Stimulated activated CD8-positive, alpha-beta memory T cell treated with anti-CD3 and anti-CD28 coated beads, Interleukin-7, amount 100 ng/mL, for 4 hours (primary cell): ENCODE measurements around the gene ZNF385D.
"Not testable (repeated sequence)": the region's sequence is repeated elsewhere in the genome, so short reads cannot be mapped to it uniquely, and the experiment has no call there.

Experiments used
- DNase-seq, 2 donors: peaks; one replicate each; pipeline ENCODE4 v3.0.0-alpha.2; 2020; ENCODE audit warnings: low read depth in 2 of 2

Gene ZNF385D

DNA sequence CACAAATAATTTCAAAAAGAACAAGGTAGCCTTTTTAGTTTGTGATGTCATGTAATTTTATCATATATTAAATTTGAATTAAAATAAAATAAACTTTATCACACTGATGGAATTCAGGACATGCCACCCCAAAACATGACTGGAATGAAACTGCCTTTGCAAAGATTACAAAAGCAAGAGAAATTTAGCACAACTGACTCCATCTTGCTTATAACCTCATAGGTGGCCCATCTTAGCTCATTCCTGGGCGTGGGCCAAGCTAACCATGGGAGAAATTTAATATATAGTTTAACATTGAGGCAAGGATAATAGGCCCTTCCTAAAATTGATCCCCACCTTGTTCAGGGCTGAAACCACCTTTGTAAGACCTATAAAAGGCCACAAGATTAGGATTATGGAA lies 235.6 kb downstream of the ZNF385D start:
- no peak for DNase-seq

DNA sequence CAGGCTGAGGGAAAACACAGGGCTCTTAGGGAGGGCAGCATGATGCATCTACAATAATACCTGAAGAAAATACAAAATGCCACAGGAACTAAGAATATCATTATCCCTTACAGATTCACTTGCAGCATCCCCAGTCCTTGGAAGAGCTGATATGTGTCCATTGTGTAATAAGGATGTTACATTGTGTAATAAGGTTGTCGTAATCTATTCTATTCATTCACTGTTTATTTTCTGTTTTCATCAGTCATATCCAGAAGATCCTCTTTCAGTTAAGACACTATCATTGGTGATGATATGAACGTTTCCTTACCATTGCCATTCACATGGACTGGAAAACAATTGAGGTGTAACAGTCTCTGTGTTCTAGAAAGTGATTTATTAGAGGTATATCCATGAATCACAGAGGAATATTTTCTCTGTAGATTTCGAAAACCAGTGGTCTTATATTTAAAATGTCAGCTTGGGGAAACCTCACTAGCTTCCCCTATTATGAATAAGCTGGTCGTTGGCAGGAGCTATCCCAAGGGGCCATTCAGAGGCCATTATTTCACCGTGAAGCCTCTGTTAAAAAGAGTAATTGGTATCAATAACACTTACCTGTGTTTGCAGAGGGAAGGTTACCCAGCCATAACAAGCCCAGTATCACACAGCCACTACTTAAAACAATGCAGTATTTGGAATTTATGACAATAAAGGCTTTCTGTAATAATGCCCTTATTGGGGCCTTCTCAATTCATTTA lies 241.1 kb downstream of the ZNF385D start:
- DNase-seq: no peak

DNA sequence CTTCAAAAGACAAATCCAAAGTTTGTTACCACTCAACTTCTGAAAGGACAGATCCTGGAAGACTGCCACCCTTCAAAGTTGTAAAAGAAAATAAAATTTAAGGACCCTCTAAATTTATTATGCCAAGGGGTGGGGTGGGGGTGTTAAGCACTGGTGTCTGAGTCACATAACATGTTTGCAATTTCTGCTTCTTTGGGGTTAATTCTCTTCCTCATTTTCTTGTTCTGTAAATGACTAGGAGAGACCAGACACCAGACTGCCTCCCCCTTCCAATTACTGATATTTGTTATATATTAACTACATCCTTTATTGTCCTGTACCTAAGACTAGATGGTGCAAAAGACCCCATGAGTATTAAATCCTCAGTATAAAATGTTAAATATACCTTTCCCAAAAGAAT lies 242.8 kb downstream of the ZNF385D start:
- DNase-seq: no peak

DNA sequence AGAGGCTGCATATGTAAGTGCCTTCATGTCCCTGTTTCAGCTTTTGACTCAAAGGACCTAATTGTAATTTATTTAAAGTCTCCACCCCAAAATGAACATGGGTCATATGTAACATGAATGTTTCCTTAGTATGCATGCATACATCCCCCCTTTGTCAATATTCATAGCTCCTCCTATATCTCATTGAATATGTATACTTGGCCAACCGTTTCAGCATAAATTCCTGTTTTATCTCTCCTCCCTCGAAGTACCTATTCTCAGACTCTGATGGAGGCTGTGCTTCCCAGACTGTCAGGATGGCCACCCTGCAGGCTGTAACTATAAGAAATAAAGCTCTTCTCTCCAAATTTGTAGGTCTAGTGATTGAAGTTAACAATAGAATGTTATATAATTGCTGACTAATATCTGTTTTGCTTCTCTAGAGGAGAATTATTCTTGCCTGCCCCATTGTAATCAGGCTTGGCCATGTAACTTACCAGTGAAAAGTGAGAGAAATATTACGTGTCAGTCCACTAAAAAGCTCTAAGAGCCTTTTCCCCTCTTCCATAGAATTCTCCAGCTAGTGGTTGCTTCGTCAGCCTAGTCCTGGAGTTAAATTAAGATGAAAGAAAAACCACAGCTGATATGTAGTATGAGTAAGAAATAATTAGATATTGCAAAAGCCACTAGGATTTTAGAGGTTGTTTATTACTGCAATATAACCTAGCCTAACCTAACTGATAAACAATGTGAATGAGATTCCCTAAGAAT lies 245.1 kb downstream of the ZNF385D start:
- no peak for DNase-seq

DNA sequence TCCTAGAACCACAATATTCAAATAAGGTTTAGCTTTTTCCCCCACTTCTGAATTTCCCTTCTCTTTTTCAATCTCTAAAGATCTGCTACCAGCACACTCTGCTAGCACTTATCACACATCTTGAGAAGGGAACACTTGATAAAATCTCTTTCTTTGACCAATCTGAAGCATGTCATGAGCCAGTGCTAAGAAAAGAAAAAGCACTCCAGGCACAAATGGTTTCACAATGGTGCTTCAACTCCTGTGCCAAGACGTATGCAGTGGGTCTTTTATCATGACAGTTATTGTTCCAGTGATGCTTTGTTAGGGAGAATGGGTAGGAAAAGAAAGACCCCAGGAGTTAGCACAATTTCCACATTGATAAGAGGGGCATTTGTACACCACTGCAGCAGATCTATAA lies 248.4 kb downstream of the ZNF385D start:
- DNase-seq: no peak

DNA sequence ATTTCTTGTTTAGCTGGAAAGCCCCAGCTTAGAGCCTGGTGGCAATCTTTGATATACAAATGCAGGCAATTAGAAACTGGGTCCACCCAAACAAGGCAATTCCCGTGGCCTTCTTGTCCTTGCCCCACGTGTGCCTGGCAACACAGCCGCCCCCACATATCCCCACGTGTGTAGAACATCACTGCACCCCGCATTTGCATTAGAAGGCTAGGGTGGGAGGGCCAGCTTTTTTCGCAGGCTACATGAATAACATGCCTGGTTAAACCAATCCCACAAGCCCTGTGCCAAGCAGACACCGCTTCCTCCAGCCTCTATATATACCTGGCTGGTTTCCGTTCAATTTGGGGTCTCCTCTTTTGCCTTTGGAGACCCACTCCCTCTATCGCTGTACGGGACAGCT lies 250.2 kb downstream of the ZNF385D start:
- DNase-seq: no peak

DNA sequence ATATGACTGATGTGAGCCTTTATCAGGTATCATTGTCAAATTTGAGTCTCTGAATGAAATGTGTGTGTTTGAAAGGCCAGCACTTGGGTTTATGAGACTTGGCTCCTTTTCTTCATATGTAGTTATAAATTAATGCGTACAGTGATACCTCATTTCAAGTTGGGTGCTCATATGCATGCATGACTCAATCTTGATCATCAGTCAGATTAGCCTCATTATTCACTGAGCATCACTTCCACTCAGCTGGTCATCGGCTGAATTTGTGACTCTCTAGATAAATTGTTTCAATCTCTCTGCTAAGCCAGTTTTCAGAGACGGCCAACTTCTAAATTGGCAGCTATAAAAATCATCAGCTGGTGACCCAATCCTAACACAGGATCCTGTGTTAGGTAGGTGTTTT lies 260.3 kb downstream of the ZNF385D start:
- DNase-seq: not testable (repeated sequence)

DNA sequence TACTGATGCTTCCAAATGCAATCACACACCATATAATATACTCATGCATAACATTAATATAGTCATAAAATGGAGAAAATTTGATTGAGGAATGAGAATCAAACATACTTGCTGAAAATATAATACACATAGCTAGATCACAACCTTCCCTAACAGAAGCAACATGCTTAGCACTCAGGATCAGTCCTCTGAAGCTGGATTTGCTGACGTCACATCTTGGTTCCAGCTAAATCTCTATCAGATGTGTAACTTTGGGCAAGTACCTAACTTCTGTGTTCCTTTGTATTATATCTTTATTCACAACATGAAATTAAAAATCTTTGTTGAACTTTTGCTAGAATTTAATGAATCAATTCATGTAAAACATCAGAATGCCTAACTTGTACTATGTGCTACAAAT lies 263.5 kb downstream of the ZNF385D start:
- DNase-seq: no peak

DNA sequence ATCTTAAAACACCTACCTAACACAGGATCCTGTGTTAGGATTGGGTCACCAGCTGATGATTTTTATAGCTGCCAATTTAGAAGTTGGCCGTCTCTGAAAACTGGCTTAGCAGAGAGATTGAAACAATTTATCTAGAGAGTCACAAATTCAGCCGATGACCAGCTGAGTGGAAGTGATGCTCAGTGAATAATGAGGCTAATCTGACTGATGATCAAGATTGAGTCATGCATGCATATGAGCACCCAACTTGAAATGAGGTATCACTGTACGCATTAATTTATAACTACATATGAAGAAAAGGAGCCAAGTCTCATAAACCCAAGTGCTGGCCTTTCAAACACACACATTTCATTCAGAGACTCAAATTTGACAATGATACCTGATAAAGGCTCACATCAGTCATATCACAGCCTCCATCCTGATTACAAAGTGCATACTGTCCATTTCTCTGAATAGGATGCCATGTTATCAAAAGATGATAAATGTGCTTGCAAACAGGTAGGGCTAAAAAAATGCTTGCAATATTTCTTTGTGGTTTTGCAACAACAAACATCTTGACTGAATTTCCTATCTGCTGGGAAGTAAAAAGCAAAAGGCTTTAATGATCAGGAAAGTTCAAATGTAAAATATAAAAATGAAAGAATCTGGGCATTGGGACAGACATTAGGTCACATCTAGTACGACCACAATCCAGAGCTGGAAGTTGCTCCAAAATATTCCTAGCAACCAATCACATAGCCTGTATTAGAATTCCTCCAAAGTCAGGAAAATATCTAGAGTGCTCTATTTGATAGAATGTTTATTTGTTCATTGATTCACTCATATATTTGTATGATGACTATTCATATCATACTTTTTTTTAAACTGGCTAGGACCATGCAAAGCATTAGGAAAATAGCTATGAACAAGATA lies 264.7 kb downstream of the ZNF385D start:
- DNase-seq: not testable (repeated sequence)

DNA sequence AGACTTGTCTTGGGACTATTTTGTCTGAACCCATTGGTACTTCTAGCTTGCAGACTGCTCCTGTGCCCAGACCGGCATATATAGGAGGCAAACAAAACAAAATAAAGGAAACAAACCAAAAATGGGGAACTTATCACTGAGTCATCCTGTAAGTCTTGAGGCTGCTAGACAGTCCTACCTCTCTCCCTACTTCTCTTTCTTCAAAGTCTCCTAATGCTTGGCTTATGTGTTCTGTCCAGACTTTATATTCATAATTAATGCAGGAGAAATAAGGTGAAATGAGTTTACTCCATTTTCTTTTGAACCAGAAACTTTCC lies 266.2 kb downstream of the ZNF385D start:
- DNase-seq: no peak

DNA sequence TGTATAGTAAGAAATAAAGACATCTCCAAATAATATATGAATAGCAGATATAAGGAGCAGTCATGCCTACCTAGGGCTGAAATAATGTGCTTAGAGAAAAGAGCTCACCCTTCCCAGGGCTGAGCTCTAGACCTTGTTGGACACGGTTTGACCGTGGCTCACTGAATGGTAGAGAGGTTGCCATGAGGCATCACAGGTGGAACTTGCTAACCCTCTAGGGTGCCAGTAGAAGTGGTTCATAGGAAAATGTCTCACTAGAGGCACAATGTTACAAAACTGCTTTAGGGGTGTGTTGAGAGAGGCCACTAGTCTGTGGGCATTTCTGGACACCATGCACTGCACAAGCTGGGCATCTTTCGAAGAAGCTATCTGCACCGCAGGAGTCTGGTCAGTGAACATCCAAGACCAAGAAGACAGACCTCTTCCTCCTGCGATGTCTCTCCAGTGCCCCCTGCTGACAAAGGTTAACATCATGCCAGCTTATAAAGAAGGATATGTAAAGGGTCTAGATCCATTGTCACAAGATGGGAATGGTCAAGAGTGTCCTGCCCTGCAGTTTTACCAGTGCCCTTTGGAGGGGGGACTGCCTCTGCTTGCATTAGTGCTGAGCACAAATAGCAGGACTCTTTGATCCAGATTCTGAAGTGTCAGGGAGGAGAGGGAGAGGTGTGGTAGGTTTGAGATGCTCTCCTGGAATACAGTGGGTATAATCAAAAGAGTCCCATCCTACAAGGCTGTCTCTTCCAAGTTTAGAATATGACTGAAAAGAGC lies 266.8 kb downstream of the ZNF385D start:
- no peak for DNase-seq

DNA sequence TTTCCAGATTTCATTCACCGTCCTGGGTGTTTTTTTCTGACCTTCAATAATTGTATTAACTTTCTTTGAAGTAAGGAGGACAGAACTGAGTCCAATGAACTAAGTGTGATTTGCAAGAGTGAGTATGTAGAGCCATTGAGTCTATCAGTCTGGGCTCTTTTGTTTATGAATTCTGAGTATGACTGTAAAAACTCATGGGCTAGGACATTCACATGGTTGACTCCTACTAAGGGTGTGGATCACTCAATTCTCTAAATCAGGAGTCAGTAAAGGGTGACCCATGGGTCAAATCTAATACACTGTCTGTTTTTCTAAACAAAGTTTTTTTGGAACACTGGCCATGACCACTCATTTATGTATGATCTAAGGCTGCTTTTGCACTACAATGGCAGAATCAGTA lies 269.0 kb downstream of the ZNF385D start:
- DNase-seq: no peak

DNA sequence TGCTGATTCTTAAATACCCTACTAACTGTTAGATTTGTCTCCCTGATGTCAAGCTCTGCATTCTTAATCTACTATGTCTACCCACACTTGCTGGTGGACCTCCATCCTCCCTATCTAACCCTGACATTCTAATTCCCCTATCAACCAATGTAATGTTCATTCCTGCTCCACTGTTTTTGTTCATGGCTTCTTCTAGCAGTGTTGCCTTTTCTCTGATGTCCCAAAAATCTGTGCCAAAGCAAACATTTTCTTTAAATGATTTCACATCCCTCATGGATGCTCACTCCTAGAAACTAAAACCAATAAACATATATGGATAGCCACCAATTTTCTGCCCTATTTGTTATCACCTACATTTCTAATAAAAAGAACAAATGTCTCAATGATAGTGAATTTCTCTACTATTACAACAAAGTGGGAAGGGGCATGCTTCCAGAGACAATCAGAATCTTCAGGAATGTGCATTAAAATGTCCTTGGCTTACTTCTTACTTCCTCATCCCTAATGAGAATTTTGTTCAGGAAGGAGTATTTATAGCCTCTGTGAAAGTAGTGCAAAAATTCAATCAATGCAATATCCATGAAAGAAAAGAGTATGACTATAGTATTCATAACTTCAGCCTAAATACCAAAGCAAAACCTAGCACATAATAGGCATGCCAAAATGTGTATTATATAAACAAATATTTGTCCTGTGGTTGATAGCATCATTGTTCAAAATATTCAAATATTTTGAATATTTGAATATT lies 273.3 kb downstream of the ZNF385D start:
- no peak for DNase-seq

DNA sequence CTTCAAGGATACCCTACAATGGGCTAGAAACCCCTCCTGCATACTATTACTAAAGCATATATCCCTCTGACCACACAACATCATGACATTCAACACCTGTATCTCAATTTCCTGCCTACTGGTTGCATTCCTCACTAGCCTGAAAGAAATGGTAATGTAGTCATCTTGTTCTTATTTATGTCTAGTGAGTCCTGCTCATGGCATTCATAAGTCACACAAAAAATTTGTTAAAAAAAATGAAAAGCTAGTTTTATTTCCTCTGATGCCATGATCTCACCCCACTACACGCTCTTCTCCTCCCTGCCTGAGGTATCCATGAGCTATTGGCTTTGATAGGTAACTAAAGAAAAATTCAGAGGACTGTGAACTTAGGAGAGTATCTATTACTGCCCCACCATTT lies 284.5 kb downstream of the ZNF385D start:
- no peak for DNase-seq

DNA sequence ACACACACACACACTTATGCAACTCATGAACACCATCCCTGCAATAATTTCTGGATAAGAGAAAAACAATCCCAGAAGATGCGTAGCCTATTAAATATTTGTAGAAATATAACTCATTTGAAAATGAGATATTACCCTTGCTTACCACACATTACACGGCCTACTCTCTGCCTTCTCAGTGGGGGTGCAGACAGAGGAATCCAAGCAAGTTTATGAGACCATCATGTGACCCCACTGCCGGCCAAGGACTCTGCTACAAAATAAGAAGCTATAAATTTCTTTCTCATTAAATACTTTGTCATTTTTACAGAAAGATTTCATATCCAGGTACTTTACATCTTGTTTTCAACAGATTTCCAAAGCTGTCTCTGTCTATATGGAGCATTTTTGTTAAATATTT lies 286.3 kb downstream of the ZNF385D start:
- no peak for DNase-seq

DNA sequence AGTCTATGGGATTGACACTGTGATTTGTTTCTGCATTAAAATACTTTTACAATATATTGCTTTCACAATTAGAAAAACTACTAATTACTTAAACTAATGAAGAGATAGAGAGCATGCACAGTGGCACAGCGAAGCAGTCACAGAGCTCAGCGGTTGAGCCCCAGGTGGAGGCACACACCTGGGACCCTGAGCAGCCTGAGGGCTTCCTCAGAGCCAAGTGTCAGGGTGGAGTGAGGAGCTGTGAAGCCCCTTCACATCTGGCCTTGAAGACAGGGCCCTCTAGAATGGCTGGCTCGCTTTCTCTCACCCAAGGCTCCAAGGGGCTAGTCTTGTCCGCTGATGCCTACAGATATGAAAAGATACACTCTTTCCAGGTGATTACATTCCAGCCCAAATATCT lies 287.7 kb downstream of the ZNF385D start:
- no peak for DNase-seq

DNA sequence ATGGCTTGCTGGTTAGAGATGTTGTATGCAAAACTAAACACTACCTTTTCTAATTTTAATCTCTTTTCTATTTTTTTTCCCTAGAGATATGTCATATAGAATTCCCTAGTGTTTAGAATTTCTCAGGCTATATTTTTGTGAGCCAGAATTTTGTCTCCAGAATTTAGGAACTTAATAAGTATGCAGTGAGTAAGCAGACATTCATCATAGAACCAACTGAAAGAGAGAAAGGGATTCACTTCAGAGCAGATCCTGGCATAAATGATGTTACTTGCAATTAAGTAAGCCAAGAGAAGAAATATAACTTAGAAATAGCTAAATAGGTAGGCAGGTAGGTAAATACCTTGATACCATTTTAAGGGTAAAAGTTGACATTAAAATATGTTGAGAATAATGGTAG lies 288.9 kb downstream of the ZNF385D start:
- no peak for DNase-seq

DNA sequence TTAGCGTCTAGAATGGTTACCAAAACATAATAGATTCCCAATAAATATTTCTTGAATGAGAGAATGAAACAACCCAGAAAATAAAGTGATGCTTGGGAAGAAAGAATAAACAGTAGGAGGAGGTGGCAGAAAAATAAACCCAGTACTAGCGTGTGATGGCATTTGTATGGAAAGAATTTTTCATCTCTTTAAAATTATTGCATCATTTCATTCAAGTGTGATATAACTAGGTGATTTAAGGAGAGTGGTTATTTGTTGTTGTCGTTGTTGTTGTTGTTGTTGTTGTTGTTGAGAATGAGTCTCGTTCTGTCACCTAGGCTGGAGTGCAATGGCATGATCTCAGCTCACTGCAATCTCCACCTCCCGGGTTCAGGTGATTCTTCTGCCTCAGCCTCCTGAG lies 293.9 kb downstream of the ZNF385D start:
- no peak for DNase-seq

DNA sequence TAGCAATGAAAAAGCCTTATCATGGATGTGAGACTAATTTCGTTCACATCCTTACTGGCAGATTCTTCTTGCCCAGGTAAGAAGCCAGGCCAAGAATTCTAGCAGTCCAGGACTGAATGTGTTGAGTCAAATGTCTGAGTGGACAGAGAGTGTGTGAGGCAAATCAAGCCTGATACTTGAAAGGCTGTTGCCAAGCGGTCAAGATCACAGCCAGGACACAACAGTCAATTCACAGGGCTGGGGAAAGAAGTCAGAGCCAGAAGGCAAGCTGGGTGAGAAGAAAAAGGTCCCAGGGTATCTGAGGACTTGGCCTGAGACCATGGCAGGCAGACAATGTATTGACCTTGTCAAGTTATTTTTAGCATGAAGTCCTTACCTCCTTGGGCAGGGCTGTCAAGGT lies 301.3 kb downstream of the ZNF385D start:
- no peak for DNase-seq

DNA sequence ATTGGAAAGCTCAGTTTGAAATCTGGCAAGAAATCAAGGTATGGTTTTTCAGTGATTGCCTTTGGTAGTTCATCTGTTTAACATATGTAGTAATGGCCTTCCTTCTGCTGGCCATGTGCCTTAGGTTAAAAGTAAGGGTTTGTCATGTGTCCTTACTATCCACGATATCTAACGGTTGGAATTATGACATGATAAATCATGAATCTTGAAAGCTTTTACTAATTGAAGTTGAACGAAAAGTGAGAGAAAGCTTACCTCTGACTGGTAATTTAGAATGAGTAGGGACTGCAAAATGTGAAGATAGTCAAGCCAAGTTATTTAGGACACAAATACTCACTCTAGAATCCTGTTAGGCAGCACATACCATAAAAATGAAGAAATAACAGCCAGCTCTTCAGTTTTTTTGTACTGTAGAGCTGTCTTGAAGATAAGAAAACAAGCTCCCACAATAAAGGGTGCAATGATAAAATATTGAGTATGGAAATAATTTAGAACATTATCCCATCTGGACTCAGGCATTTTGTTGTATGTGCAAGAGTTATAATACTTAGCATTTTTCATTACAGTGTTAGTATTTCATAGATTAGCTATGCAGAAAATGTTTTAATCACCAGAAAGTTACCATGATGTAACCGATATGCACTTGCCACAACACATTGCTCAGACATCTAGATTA lies 303.4 kb downstream of the ZNF385D start:
- no peak for DNase-seq
